H4 (cell line): ENCODE results near the gene RNF114. TPM values are rescaled to one million over a fixed set of nuclear protein-coding genes. Genes with fewer than 3 reads are reported as not detected.
A peak's percentile ranks its signal among the peaks of the same experiment; 100 is the strongest.
"Not testable (repeated sequence)": the region's sequence is repeated elsewhere in the genome, so short reads cannot be mapped to it uniquely, and the experiment has no call there.

ENCODE experiments used
- DNase-seq: peaks from one replicate; pipeline ENCODE4 v3.0.0-alpha.2; 2015; ENCODE audit warnings: low spot score
- total RNA-seq: library from RNA; depleted of rRNA; stranded (reverse); fragments of >200 nt; shearing (Covaris generic); gene quantifications from 2 replicates; pipeline ENCODE4 v1.2.3, GENCODE V29; 2014

Gene RNF114
- total RNA-seq, 1 experiment from 2014 or later = 152 TPM

GRCh38 chr20:49928411-49929141, 7.6 kb upstream of the RNF114 start:
- DNase-seq = peak; percentile 82

- DNase-seq = no peak
Measured at GRCh38 chr20:49929142-49929494, 7.1 kb upstream of the RNF114 start.

- no peak for DNase-seq
Measured at GRCh38 chr20:49935746-49936152, 448 bp upstream of the RNF114 start.

GRCh38 chr20:49937027-49937929, 1.1 kb downstream of the RNF114 start:
- DNase-seq = no peak

GRCh38 chr20:49938173-49939163, 2.3 kb downstream of the RNF114 start:
- DNase-seq = no peak

- no peak for DNase-seq
Measured at GRCh38 chr20:49941456-49941855, 5.3 kb downstream of the RNF114 start.

- DNase-seq = no peak
Measured at GRCh38 chr20:49942303-49942702, 6.1 kb downstream of the RNF114 start.

- DNase-seq = no peak
Measured at GRCh38 chr20:49942942-49943341, 6.7 kb downstream of the RNF114 start.

GRCh38 chr20:49945306-49945700, 9.1 kb downstream of the RNF114 start:
- no peak for DNase-seq

GRCh38 chr20:49945701-49946477, 9.7 kb downstream of the RNF114 start:
- no peak for DNase-seq

GRCh38 chr20:49948178-49948577, 12.0 kb downstream of the RNF114 start:
- no peak for DNase-seq

GRCh38 chr20:49948809-49949507, 12.8 kb downstream of the RNF114 start:
- DNase-seq = no peak

- no peak for DNase-seq
Measured at GRCh38 chr20:49951151-49951550, 15.0 kb downstream of the RNF114 start.

- DNase-seq = no peak
Measured at GRCh38 chr20:49955167-49955566, 19.0 kb downstream of the RNF114 start.

GRCh38 chr20:49955830-49956396, 19.7 kb downstream of the RNF114 start:
- DNase-seq = not testable (repeated sequence)

- no peak for DNase-seq
Measured at GRCh38 chr20:49956689-49957088, 20.5 kb downstream of the RNF114 start.

GRCh38 chr20:49957089-49957938, 21.1 kb downstream of the RNF114 start:
- DNase-seq = not testable (repeated sequence)

GRCh38 chr20:49961413-49961812, 25.2 kb downstream of the RNF114 start:
- no peak for DNase-seq
